H9 (cell line): ENCODE measurements around the gene PNMA6A. TPM values are rescaled to one million over a fixed set of nuclear protein-coding genes. Genes with fewer than 3 reads are reported as not detected.

ENCODE experiments used
- DNase-seq: peaks from one replicate; pipeline ENCODE4 v3.0.0-alpha.2; 2017
- H2AFZ ChIP-seq: one replicate; pipeline ENCODE4 v1.6.1; 2013; ENCODE audit warnings: mild to moderate bottlenecking, low read length, control low read depth, moderate library complexity
- H2AK5ac ChIP-seq: 2 replicates; pipeline ENCODE4 v1.6.1; 2013; ENCODE audit warnings: low read length, control low read depth, mixed read lengths; ENCODE audit not compliant: insufficient read length
- H2BK120ac ChIP-seq: one replicate; pipeline ENCODE4 v1.6.1; 2013; ENCODE audit warnings: low read depth, mild to moderate bottlenecking, low read length, control low read depth, inconsistent platforms; ENCODE audit not compliant: poor library complexity, severe bottlenecking
- H2BK12ac ChIP-seq: 2 replicates; pipeline ENCODE4 v1.6.1; 2013; ENCODE audit warnings: low read length, control low read depth, mixed read lengths, low read depth; ENCODE audit not compliant: insufficient read length
- H2BK15ac ChIP-seq: 2 replicates; pipeline ENCODE4 v1.6.1; 2013; ENCODE audit warnings: low read depth, low read length, control low read depth
- H2BK20ac ChIP-seq: one replicate; pipeline ENCODE4 v1.6.1; 2013; ENCODE audit warnings: low read depth, mild to moderate bottlenecking, low read length, control low read depth, inconsistent platforms; ENCODE audit not compliant: poor library complexity, severe bottlenecking
- H2BK5ac ChIP-seq: 2 replicates; pipeline ENCODE4 v1.6.1; 2013; ENCODE audit warnings: low read length, control low read depth, mixed read lengths; ENCODE audit not compliant: insufficient read length
- H3K14ac ChIP-seq: 2 replicates; pipeline ENCODE4 v1.6.1; 2013; ENCODE audit warnings: low read length, control low read depth; ENCODE audit not compliant: insufficient read depth
- H3K18ac ChIP-seq: 2 replicates; pipeline ENCODE4 v1.6.1; 2013; ENCODE audit warnings: low read depth, mild to moderate bottlenecking, mixed read lengths, low read length, control low read depth; ENCODE audit not compliant: insufficient read length
- H3K23ac ChIP-seq: 2 replicates; pipeline ENCODE4 v1.6.1; 2013; ENCODE audit warnings: low read length, control low read depth, mixed read lengths, low read depth; ENCODE audit not compliant: insufficient read length
- H3K23me2 ChIP-seq: 2 replicates; pipeline ENCODE4 v1.6.1; 2013; ENCODE audit warnings: low read depth, mild to moderate bottlenecking, mixed read lengths, low read length, control low read depth; ENCODE audit not compliant: insufficient read length, poor library complexity, severe bottlenecking
- H3K27ac ChIP-seq: 2 replicates; pipeline ENCODE4 v1.5.1; 2013; ENCODE audit warnings: low read length, control low read depth, mixed read lengths, low read depth; ENCODE audit not compliant: insufficient read length
- H3K27me3 ChIP-seq: 2 replicates; pipeline ENCODE4 v1.6.1; 2013; ENCODE audit warnings: low read length, control low read depth, inconsistent platforms; ENCODE audit not compliant: insufficient read depth
- H3K4ac ChIP-seq: 2 replicates; pipeline ENCODE4 v1.6.1; 2013; ENCODE audit warnings: low read depth, mild to moderate bottlenecking, control low read depth, inconsistent platforms, low read length, moderate library complexity
- H3K4me1 ChIP-seq: 2 replicates; pipeline ENCODE4 v1.6.1; 2013; ENCODE audit warnings: low read length, control low read depth, inconsistent platforms; ENCODE audit not compliant: insufficient read depth
- H3K4me2 ChIP-seq: 2 replicates; pipeline ENCODE4 v1.6.1; 2013; ENCODE audit warnings: low read length, control low read depth, mixed read lengths; ENCODE audit not compliant: insufficient read length, insufficient read depth
- H3K56ac ChIP-seq: 2 replicates; pipeline ENCODE4 v1.6.1; 2013; ENCODE audit warnings: low read depth, mild to moderate bottlenecking, mixed read lengths, low read length, control low read depth; ENCODE audit not compliant: insufficient read length
- H3K79me1 ChIP-seq: 2 replicates; pipeline ENCODE4 v1.6.1; 2013; ENCODE audit warnings: low read depth, mild to moderate bottlenecking, moderate library complexity, low read length, control low read depth, inconsistent platforms; ENCODE audit not compliant: insufficient read depth, poor library complexity, severe bottlenecking
- H3K79me2 ChIP-seq: 2 replicates; pipeline ENCODE4 v1.6.1; 2013; ENCODE audit warnings: low read length, control low read depth, inconsistent platforms; ENCODE audit not compliant: insufficient read depth
- H3K9ac ChIP-seq: 2 replicates; pipeline ENCODE4 v1.6.1; 2013; ENCODE audit warnings: low read length, control low read depth, mixed read lengths; ENCODE audit not compliant: insufficient read length; ENCODE audit errors: extremely low read depth
- H3K9me3 ChIP-seq: one replicate; pipeline ENCODE4 v1.6.1; 2013; ENCODE audit warnings: low read depth, low read length, inconsistent platforms; ENCODE audit not compliant: control insufficient read depth
- H3T11ph ChIP-seq: one replicate; pipeline ENCODE4 v1.6.1; 2013; ENCODE audit warnings: mild to moderate bottlenecking, low read length, control low read depth, inconsistent platforms
- H4K20me1 ChIP-seq: one replicate; pipeline ENCODE4 v1.6.1; 2013; ENCODE audit not compliant: control insufficient read depth, insufficient read length, insufficient read depth
- H4K5ac ChIP-seq: 2 replicates; pipeline ENCODE4 v1.6.1; 2013; ENCODE audit warnings: low read depth, mild to moderate bottlenecking, mixed read lengths, low read length, control low read depth; ENCODE audit not compliant: insufficient read length
- H4K8ac ChIP-seq: replicated peaks from 2 replicates; pipeline ENCODE4 v1.6.1; 2013; ENCODE audit warnings: low read length, control low read depth, mixed read lengths, low read depth; ENCODE audit not compliant: insufficient read length
- H4K91ac ChIP-seq: 2 replicates; pipeline ENCODE4 v1.6.1; 2013; ENCODE audit warnings: low read depth, mild to moderate bottlenecking, moderate library complexity, mixed read lengths, low read length, control low read depth; ENCODE audit not compliant: insufficient read length
- H3K27ac Mint-ChIP-seq, 3 experiments: 2 replicates in 2 of 3; 3 replicates in 1 of 3; pipeline ENCODE4 v1.8.0; 2020 to 2021; ENCODE audit warnings: mixed read lengths in 3 of 3, mild to moderate bottlenecking in 1 of 3, moderate library complexity in 1 of 3
- H3K27me3 Mint-ChIP-seq: 2 replicates; pipeline ENCODE4 v1.8.0; 2021; ENCODE audit warnings: low read depth, mild to moderate bottlenecking, moderate library complexity, mixed read lengths
- H3K36me3 Mint-ChIP-seq, 3 experiments: 2 replicates in 2 of 3; 3 replicates in 1 of 3; pipeline ENCODE4 v1.8.0; 2020 to 2021; ENCODE audit warnings: low read depth in 3 of 3, mixed read lengths in 3 of 3; ENCODE audit not compliant: insufficient read depth in 1 of 3
- H3K4me1 Mint-ChIP-seq, 2 experiments: 2 replicates each; pipeline ENCODE4 v1.8.0; 2020; ENCODE audit warnings: mixed read lengths in 2 of 2
- H3K4me3 Mint-ChIP-seq, 2 experiments: 2 replicates in 1 of 2; 3 replicates in 1 of 2; pipeline ENCODE4 v1.8.0; 2020 to 2021; ENCODE audit warnings: mild to moderate bottlenecking in 2 of 2, mixed read lengths in 2 of 2, moderate library complexity in 1 of 2
- H3K9me3 Mint-ChIP-seq, 2 experiments: 2 replicates in 1 of 2; 3 replicates in 1 of 2; pipeline ENCODE4 v1.8.0; 2020; ENCODE audit warnings: mild to moderate bottlenecking in 2 of 2, mixed read lengths in 2 of 2, moderate library complexity in 1 of 2
- total RNA-seq: library from RNA; stranded (reverse); gene quantifications from 2 replicates; pipeline ENCODE4 v1.2.1, GENCODE V29; 2021
- TF ChIP-seq, protein P1 (sequence below): fragments of 200-600 bp; sonication (generic); conservative IDR thresholded peaks from 3 replicates; pipeline ENCODE4 v1.8.0; 2021; ENCODE audit warnings: antibody characterized with exemption, mild to moderate bottlenecking

PNMA6A gene
- total RNA-seq, 1 experiment from 2014 or later, result 7.7 TPM

- no peak overlapping the region for H2BK15ac ChIP-seq
- no peak overlapping the region for H4K91ac ChIP-seq
- Mint-ChIP-seq H3K36me3 (peaks cover 0 to 3% (median 0%) of the 10 kb centered on the region in 3 experiments; a peak in 3 of 7 replicates), H3K27me3 (peaks cover 6% of the 10 kb centered on the region), H3K4me1 (peaks cover 6 to 9% of the 10 kb centered on the region in 2 experiments; a peak in 3 of 4 replicates), H3K4me3 (no peak overlapping the region), H3K27ac (no peak overlapping the region; a peak in 1 of 7 replicates), H3K9me3 (peaks cover 36 to 42% of the 10 kb centered on the region in 2 experiments)
- H3K4ac ChIP-seq, result no peak overlapping the region
- no peak overlapping the region for H4K5ac ChIP-seq
- H2AK5ac ChIP-seq, result no peak overlapping the region
- no peak overlapping the region for H3K27ac ChIP-seq
- H3K4me1 ChIP-seq, result no peaks in the 10 kb centered on the region
- no peak overlapping the region for H3K14ac ChIP-seq
- no peak for DNase-seq
- H3K27me3 ChIP-seq, result no peaks in the 10 kb centered on the region
- H4K20me1 ChIP-seq, result no peaks in the 10 kb centered on the region
- TF ChIP-seq, protein P1, sequence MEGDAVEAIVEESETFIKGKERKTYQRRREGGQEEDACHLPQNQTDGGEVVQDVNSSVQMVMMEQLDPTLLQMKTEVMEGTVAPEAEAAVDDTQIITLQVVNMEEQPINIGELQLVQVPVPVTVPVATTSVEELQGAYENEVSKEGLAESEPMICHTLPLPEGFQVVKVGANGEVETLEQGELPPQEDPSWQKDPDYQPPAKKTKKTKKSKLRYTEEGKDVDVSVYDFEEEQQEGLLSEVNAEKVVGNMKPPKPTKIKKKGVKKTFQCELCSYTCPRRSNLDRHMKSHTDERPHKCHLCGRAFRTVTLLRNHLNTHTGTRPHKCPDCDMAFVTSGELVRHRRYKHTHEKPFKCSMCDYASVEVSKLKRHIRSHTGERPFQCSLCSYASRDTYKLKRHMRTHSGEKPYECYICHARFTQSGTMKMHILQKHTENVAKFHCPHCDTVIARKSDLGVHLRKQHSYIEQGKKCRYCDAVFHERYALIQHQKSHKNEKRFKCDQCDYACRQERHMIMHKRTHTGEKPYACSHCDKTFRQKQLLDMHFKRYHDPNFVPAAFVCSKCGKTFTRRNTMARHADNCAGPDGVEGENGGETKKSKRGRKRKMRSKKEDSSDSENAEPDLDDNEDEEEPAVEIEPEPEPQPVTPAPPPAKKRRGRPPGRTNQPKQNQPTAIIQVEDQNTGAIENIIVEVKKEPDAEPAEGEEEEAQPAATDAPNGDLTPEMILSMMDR, result no peak
- no peak overlapping the region for H3K18ac ChIP-seq
- H3K23me2 ChIP-seq, result no peaks in the 10 kb centered on the region
- H2BK120ac ChIP-seq, result no peak overlapping the region
- no peaks in the 10 kb centered on the region for H3K79me2 ChIP-seq
- no peak overlapping the region for H2BK5ac ChIP-seq
- no peak overlapping the region for H3K56ac ChIP-seq
- no peak overlapping the region for H2BK12ac ChIP-seq
- H3K9ac ChIP-seq, result no peak overlapping the region
- no peak overlapping the region for H3K4me2 ChIP-seq
- peaks cover 41% of the 10 kb centered on the region for H3K9me3 ChIP-seq
- H3K23ac ChIP-seq, result no peak overlapping the region
- H4K8ac ChIP-seq, result no peak overlapping the region
- H2BK20ac ChIP-seq, result no peak overlapping the region
- H3K79me1 ChIP-seq, result no peaks in the 10 kb centered on the region
- no peak overlapping the region for H2AFZ ChIP-seq
- H3T11ph ChIP-seq, result no peak overlapping the region
These were observed 8.9 kb upstream of the PNMA6A start for GRCh38 chrX:153063315-153063714.
